ENCODE measurements around the gene MAPK10. TPM values are rescaled to one million over a fixed set of nuclear protein-coding genes. Genes with fewer than 3 reads are reported as not detected.
"Not testable (repeated sequence)": the region's sequence is repeated elsewhere in the genome, so short reads cannot be mapped to it uniquely, and the experiment has no call there.

Gene MAPK10
- total RNA-seq, 1 donor from 2014 or later: 18.3 TPM

- no peak for DNase-seq
Observed at GRCh38 chr4:86031927-86032326, 327.9 kb downstream of the MAPK10 start.

DNA sequence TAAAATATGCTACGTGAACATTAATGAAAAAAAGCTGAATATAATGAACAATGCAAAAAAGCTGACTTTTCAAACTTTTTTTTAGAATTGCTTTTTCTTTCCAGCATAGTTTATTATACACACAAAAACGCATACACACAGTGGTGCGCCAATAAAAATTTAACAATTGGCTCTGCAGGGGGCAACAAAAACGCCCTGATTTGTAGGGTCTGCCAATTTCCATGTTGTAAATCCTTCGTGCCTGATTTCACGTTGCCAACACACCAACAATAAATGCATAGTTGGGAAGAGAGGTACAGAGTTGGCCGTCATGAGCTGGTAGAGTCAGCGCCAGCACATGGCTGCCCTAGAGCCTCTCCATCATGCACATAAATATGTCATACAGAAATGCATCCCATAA, 333.1 kb downstream of the MAPK10 start:
- DNase-seq: peak; percentile 23

DNA sequence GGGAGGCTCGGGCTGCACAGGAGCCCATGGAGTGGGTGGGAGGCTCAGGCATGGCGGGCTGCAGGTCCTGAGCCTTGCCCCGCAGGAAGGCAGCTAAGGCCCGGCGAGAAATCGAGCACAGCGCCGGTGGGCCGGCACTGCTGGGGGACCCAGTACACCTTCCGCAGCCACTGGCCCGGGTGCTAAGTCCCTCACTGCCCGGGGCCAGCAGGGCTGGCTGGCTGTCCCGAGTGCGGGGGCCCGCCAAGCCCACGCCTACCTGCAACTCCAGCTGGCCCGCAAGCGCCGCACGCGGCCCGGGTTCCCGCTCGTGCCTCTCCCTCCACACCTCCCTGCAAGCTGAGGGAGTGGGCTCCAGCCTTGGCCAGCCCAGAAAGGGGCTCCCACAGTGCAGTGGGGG, 338.2 kb downstream of the MAPK10 start:
- not testable (repeated sequence) for DNase-seq

- DNase-seq: no peak
Observed at GRCh38 chr4:86019906-86020305, 339.9 kb downstream of the MAPK10 start.

DNA sequence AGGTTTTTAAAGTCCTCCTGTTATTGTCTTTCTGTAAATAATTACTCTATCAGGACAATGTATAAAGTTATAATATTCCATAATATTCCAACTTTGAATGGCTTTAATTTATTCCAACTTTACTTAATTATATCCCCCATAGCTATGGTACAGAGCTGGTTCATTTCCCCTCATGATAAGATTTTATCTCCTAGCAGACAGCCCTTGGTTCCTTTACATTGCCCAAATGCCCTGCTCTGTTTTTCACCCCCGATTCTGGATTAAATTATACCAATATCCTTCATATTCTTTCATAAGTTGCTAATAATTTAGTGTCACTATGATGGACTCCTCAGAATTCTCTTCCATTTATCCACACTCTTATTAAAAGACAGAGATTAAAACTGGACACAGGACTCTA, 340.5 kb downstream of the MAPK10 start:
- DNase-seq: no peak

GRCh38 chr4:86015412-86016350, 344.2 kb downstream of the MAPK10 start:
- no peak for DNase-seq

DNA sequence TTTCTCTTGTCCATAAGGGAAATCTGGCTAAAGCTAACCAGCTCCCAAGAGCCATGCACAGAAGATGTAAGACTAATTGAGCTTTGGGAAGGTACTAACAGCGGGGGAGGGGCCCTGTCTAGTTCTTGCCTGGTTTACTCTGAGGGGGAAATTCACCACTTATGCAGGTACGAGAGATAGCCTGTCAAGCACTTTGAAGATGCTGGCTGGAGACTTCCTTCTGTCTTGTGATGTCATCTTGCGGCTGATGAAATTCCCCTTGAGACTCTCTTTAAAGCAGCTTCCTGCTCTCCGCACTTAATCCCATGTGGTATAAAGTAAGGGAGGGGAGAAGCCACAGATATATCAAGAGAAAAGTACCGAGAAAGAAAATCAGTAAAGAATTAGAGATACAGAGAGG, 345.3 kb downstream of the MAPK10 start:
- no peak for DNase-seq

DNA sequence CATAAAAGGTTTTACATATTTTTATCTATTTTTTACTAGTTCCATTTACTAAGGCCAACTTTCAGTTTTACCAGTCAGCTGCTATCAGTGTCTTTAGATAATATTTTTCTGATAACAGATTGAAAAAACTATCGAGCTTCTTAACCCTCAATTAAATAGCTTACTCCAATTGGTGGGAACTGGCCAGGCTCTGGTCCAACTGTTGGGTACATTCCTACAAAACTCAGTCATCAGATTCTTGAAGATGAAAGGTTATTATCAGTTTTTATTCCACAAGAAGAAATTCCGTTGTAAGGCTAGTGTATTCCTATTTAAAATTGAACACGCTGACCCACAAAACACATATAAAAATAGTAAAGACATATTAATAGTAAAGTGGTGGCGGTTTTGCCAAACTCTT, 346.2 kb downstream of the MAPK10 start:
- DNase-seq: no peak

DNA sequence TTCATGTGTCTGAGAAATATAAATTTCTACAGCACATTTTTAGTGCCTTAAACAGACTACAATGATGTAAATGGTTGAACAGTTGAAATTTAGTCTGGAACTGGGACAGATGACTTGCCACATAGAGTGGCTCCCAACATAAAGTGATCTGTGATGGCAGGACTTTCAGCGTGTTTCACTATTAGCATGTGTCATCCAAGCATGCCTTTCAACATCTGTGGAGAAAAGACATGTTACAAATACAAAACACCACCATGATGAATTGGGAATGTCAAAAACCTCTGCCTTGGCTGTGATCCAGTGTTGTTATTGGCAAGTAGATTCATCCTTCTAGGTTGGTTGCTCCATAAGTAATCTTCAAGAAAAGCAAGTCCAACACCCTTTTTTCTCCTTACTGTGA, 348.7 kb downstream of the MAPK10 start:
- no peak for DNase-seq

DNA sequence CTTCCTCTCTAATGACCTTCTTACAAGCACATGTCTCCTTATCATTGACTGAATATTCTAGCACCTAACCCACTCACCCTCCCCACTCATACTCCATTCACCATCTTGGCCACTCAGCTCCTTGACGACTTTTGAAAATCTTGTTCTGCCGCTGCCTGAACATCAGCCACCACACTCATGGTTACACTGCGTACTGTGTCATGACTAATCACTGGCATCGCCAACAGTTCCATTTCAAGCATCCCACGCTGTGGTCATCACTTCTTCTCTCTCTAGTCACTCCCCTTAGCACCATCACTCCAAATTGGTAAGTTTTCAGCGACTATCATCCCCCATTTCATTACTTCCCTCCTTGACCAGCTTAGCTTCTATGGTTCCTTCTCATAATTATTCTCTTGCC, 352.8 kb downstream of the MAPK10 start:
- no peak for DNase-seq

- DNase-seq: no peak
Observed at GRCh38 chr4:86006057-86006456, 353.8 kb downstream of the MAPK10 start.

GRCh38 chr4:86004030-86004429, 355.8 kb downstream of the MAPK10 start:
- no peak for DNase-seq

GRCh38 chr4:86001591-86001990, 358.3 kb downstream of the MAPK10 start:
- DNase-seq: no peak

GRCh38 chr4:85995361-85995760, 364.5 kb downstream of the MAPK10 start:
- DNase-seq: no peak

DNA sequence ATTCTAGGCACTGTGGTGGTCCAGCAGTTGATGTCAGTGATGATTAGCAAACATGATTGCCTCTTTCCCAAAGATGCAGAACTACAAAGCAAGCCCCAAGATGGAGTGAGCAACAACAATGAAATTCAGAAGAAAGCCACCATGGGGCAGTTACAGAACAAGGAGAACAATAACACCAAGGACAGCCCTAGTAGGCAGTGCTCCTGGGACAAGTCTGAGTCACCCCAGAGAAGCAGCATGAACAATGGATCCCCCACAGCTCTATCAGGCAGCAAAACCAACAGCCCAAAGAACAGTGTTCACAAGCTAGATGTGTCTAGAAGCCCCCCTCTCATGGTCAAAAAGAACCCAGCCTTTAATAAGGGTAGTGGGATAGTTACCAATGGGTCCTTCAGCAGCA, 365.3 kb downstream of the MAPK10 start:
- DNase-seq: no peak

DNA sequence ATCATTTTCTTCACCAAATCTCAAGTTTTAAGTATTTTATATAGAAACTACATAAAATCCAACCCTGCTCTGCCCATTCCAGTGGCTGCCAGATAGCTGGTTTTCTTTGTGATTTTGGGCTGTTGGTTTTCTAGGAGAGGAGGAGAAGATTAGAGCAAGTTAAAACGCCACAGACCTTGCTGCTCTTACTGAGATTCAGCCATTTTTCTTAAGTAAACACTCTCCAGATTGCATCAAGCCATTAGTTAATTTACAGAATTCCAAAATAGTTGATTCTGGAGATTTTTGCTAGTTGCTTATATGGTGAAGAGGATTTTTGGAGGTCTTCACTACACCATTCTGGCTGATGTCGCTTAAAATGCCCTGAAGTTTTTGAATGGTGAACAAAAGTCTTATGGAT, 366.2 kb downstream of the MAPK10 start:
- no peak for DNase-seq

- DNase-seq: no peak
Observed at GRCh38 chr4:85986266-85986665, 373.6 kb downstream of the MAPK10 start.

DNA sequence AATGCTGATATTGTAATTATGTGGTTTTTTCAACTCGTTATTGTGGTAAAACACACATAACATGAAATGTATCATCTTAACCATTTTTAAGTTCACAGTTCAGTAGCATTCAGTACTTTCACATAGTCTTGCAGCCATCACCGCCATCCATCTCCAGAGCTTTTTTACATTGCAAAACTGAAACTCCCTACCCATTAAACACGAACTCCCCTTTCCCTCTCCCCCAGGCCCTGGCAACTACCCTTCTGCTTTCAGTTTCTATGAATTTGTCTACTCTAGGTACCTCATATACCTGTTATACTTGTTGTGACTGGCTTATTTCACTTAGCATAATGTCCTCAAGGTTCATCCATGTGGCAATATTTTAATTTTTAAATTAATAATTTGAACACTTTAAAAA, 380.6 kb downstream of the MAPK10 start:
- no peak for DNase-seq

DNA sequence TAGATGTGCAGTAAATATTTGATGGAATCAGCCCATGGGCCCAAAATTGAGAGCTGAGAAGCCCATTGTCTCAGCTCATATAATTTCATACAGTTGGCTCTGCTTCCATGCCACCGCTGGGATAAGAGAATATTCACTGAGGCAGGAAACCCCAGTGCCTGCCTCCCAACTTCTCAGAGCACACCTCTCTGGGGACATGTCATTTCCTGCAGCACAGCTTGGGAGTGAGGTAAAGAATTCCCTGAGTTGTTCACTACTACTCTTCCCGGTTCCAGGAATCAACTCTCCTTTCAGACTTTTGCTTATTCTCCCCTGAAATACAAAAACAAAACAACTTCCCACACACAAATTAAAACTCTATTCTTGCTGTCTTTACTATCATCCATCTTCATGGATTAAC, 389.3 kb downstream of the MAPK10 start:
- DNase-seq: no peak

GRCh38 chr4:85968945-85969819, 390.7 kb downstream of the MAPK10 start:
- peak; percentile 75 for DNase-seq

- DNase-seq: no peak
Observed at GRCh38 chr4:85967872-85968271, 392.0 kb downstream of the MAPK10 start.

DNA sequence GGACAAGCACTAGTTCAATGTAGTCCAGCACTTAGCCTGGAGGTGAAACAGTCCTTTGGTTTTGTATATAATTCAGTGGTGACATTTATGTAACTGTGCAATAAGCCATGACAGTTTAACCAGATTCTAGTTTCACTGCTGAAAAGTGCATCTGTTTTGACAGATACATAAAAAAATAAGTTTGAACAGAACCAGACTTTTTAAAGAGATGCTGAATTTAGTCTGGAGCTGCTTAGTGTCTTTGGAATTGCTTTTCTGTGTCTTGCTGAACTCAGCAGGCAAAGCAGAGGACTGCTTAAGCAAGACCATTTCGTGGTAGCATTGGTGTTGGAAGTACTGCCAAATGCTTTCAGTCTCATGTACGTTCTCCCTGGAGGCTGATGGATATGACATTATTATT, 393.5 kb downstream of the MAPK10 start:
- peak; percentile 89 for DNase-seq

- DNase-seq: no peak
Observed at GRCh38 chr4:85965529-85965928, 394.3 kb downstream of the MAPK10 start.

Data from skin of body (tissue), 2 donors.